HG02981 (cell line): Measurements from ENCODE around the gene SLC22A15.
"Not testable (repeated sequence)": the region's sequence is repeated elsewhere in the genome, so short reads cannot be mapped to it uniquely, and the experiment has no call there.

Experiments
- ATAC-seq: cut with Tn5 transposase; IDR thresholded peaks from one replicate; pipeline ENCODE4 v1.9.1; 2021; ENCODE audit warnings: mild to moderate bottlenecking, moderate library complexity; ENCODE audit not compliant: unreplicated experiment

SLC22A15 gene

DNA sequence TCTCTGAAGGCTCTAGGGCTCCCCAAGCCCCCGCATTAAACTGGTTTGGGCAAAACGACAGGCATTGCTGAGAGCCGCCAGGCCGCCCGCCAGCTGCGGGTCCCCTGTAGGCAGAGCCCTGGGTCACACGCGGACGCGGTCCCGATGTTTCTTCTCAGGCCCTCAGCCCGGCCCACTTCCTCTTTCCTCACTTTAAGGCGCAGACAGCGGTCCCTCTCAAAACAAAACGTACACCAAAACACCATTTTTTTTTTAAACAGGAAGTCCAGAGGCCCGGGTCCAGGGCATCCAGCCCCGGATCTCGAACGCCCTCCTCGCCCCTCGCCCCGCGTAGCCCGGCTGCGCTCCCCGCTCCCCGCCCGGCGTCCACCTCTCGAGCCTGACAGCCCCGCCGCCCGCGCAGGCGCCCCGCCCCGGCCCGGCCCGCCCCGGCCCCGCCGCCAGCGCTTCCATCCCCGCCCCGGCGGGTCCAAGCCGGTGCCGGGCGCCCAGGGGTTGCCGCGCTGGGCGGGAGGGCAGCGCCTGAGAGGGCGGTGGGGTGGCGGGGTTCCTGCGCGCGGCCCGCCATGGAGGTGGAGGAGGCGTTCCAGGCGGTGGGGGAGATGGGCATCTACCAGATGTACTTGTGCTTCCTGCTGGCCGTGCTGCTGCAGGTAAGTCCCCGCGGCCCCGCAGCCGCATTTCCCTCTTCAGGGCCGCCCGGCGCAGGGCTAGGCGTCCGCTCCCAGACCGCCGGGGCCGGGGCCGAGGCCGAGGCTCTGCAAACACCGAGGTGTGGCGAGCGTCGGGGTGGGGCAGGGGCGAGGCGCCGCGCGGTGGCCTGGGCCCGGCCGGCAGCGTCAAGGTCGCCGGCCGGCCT lies at the start of gene SLC22A15:
Gene SLC22A15, plus strand, starts transcription at position 452 of the 859 bp plus-strand sequence. Its CDS starts 115 bp downstream, at position 567.
- peak; percentile 87 for ATAC-seq

DNA sequence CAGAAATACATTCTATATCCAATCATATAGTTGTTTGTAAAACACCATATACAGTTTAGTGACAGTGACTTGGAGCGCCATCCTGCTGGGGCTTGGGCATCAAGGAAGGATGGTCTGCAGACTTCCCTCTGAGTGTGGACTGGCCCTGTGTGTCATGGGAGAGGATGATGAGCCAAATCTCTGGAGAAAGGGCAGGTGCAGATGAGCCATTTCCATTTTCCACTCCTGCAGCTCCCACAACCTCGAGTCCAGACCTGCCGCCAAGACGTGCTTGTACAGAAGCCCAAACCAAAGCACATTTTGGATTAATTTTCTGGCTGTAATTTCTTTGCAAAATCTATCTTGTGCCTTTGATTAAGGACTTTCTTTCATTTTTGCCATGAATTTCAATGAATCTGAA lies 48.3 kb upstream of the SLC22A15 start:
- ATAC-seq: no peak

DNA sequence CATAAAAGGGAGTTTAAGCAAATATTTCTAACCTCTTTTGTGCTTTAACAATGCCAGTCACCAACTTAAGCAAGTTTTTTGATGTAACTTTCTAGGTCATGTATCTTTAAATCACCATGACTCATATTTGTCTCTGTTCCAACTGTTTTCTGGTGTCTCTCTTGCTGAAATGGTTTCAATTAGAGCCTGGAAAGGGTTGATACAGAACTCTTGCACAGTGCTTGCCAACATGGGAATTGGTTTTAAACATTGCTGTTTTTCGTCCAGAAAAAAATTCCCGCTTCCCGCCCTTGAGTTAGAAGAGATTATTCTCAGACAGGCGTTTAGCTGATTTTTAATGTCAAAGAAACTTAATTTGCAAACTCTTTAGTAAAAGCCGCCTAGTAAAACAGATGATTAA lies 46.4 kb upstream of the SLC22A15 start:
- no peak for ATAC-seq

DNA sequence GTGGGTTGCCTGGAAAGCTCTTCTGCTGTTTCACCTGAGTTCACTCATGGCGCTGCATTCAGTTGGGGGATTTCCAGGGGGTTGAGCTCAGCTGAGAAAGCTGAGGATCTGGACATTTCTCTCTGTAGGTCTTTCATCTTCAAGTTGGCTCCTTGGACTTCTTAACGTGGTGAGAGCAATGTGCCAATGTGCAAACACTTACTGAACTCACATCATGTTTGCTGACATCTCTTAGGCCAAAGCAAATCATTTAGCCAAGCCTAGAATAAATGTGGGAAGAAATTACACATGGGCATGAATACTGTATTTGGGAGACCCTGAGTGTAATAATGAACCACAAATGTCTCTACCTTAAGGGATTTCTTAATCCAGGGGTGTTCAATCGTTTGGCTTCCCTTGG lies 42.7 kb upstream of the SLC22A15 start:
- ATAC-seq: no peak

DNA sequence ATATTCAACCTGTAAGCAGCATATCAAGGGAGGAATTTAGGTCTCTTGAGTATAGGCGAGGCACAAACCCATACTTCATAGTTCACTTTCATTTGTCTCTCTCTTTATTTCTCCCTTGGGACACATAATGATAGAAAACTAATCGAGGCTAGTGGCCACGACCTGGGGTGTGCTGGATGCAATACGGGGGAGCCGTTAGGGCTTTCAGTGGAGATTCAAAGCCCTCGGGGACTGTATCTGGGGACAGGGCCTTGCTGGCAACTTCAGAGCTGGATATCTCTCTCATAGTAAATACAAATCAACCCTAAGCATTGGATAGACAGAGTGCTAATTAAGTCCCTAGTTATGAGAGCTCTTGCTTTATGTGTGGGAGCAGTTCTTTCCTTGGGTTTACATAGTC lies 36.9 kb upstream of the SLC22A15 start:
- no peak for ATAC-seq

DNA sequence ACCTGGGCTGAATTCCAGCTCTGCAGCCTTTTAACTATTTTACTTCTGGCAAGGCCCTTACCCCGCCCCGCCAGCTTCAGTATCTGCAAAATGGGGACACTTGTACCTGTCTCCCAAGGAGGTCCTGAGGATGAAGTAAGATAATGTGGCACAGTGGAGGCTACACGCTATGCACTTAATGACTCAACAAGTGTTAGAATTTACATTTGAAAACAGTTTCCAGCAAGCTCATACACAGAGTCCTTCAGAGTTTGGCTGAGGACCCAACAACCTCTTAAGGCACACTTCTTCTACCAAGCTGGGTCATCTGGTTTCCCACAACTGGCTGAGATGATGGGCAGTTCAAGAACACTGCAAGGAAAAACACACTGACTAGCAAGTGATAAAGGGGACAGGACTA lies 30.2 kb upstream of the SLC22A15 start:
- no peak for ATAC-seq

DNA sequence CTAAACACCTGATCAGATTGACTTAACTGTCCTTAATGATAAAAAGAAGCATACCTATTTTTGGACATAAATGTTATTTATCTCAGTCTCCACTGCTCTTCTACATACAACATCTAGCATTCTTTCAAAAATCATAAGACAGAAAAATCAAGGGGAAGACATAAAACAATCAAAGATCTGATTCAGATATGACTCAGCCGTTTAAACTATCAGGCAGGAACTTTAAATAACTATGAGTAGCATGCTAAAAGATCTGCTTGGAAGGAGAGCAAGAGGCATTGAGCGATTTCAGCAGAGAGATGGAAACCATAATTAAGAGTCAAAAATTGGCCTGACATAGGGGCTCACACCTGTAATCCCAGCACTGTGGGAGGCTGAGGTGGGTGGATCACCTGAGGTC lies 27.2 kb upstream of the SLC22A15 start:
- ATAC-seq: no peak

DNA sequence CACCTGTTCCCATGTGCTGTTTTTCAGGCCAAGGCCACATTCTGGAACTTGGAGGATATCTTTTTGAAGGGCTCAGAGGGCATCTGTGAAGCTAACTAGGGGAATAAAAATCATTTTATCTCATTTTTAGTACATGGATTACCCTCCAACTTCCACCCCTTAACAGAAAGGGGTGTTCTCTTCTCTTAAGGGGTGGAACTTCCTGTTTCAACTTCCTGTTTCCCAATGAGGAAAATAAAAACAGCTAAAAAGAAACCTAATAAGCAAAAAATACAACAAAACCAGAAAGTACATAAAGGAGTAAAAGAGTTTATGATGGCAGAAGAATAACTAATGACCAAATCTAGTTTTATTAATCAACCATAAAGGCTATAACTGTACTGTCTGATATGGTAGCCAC lies 24.8 kb upstream of the SLC22A15 start:
- ATAC-seq: no peak

DNA sequence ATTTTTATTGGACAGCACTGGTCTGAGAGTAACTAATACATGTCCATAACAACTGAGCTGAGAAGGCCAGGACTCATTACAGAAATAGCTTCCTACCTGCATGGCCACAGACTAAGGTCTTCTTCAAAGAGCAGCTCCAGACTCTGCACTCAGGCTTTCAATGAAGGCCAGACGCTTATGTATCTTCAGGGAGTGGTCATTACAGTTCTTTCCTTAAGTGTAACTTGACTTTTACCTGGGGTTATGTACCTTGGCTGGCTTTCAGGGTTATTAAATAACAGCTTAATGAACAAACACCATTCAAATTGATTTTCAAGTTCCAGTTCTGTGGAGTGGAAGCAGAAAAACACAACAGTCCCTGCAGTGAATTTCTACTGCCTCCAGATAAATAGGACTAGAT lies 23.8 kb upstream of the SLC22A15 start:
- no peak for ATAC-seq

DNA sequence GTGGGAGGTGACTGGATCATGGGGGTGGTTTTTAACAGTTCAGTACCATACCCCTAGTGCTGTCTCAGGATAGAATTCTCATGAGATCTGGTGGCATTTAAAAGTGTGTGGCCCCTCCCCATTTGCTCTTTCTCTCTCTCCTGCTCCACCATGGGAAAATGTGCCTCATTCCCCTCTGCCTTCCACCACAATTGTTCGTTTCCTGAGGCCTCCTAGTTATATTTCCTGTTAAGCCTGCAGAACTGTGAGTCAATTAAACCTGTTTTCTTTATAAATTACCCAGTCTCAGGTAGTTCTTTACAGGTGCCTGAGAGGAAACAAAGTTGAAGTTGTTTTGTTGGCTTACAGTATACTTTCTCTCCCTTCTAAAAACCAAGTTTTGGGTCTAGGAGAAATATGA lies 23.1 kb upstream of the SLC22A15 start:
- ATAC-seq: no peak

DNA sequence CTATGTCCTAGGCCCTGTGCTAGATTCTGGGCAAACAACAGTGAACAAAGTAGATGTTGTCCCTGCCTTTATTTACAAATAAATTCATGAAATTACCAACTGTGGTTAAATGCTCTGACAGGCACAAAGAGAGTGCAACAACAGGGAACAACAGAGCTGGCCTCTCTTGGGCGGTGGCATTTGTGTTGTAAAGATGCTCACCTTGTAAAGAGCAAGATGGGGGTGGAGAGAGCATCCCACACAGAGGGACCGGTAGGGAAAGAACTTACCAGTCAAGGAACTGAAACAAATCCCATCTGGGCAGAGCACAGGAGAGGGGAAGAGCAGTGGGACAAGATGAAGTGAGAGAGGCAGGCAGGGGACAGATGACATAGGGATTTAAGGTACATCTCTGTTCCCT lies 21.6 kb upstream of the SLC22A15 start:
- ATAC-seq: no peak

DNA sequence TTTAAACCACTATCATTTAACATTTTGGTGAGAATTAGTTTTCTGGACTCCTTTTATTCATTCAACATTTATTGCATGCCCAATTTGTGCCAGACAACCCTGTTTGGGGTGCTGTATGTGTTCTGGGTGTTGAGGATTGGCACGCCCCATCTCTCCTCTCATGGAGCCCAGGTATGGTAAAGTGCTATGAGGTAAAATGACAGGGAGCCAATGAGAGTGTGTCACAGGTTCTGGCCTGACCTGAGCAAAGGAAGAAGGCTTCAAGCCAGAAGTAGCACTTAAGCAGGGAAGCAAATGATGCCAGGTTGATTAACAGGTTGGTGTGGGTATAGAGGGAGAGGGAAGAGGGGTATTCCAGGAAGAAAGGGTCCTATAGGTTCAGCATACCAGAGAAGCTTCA lies 21.1 kb upstream of the SLC22A15 start:
- no peak for ATAC-seq

DNA sequence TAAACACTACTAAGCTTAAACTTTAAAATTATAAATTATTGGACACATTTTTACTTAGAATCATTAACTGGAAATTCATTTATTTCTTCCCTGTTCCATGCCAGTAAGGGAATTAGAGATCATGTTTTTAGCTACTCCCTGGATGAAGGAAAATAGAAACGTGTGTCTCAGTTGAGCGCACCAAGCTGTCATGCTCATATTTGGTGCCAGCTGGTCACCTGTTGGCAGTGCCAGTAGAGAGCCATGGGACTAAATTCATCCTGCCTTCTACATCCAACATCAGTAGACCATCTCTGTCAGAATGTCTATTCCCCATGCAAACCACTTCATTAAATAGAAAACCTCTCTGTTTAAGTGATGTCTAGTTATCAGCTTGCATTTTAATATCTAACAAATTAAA lies 17.4 kb upstream of the SLC22A15 start:
- ATAC-seq: no peak

DNA sequence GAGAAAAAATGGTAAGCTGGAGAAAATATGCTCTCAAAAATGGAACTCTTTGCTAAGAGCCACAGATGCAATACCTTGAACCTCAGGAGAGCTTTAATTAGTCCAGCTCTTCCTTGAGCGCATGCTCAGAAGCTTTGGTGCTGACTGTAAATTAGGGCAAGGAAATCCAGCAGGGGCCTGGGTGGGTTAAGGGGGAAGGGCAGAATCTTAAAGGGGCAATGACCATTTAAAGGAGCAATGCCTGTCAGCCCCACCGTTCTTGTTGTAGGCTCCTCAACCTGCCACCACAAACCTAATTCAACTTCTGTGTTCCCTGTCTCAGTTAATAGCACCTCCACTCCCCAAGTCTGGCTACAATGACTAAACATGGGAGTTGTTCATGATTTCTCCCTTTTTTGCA lies 6.8 kb upstream of the SLC22A15 start:
- no peak for ATAC-seq

DNA sequence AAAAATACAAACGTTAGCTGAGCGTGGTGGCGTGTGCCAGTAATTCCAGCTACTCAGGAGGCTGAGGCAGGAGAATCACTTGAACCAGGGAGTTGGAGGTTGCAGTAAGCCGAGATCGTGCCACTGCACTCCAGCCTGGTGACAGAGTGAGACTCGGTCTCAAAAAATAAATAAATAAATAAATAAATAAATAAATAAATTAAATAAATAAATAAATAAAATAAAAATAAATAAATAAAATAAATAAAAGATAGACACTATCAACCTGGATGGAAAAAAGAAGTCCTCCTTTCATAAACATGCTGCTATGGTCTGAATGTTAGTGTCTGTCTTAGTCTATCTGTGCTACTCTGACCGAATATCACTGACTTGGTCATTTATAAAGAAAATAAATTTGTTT lies 4.5 kb upstream of the SLC22A15 start:
- ATAC-seq: not testable (repeated sequence)

DNA sequence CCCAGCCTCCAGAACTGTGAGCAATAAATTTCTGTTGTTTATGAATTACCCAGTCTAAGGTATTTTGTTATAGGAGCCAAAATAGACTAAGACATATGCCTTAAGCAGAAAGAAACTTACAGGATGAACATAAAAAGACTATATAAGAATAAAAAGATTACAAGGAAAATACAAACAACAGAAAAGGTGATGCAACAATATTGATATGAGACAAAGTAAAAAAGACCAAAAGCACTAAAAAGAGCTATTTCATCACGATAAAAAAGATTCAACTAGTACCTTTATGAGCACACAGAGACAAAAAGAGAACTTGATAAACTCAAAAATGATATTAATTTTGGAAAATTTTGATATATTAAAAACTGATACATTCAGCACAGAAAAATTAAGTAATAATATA lies 3.2 kb upstream of the SLC22A15 start:
- ATAC-seq: no peak

DNA sequence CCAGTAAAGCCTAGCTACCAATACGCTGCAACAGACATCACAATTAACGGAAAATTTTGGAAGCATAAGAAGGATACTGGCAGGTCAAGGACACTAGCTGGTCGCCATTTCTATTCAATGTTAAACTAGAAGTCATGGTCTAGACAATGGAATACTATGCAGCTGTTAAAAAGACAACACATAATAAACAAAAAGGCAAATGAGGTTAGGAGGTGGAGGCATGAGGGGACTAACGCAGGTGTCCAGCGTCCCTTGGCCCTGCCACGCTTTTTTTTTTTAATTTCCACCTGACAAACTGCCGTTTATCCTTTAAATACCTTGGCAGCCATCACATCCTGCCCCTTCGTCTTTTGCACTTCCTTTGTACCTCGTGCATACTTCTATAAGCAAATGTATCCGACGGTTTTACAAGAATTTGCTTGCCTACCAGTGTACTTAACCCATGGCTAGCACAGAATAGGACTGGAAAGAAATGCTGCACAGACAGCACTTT lies 698 bp upstream of the SLC22A15 start:
- no peak for ATAC-seq

DNA sequence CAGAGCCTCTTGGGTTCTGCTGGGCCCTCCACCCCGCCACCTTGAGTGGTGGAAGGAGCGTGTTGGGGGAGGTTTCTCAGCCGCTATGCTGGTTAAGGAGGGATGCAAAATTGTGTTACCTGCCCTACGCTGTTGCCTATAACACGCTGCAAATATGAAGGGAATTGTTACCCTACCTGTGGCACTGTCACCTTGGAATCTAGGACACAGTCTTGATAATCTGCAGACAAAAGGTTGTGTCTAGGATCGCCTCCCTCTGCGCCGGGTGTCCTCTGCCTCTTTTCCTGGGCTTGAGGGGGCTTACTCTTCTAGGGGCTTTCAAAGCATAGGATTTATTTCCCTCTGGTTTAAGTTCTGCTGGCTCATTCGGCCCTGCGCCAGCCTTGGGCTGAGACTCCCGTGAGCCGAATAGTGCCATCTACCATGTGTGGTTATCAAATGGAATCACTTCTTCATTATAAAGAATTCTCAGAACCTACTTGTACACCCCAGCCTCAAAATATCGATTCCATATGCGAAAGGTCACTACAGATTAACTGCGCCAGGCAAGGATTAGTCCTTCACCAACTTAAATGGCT lies 697 bp downstream of the SLC22A15 start:
- ATAC-seq: no peak

DNA sequence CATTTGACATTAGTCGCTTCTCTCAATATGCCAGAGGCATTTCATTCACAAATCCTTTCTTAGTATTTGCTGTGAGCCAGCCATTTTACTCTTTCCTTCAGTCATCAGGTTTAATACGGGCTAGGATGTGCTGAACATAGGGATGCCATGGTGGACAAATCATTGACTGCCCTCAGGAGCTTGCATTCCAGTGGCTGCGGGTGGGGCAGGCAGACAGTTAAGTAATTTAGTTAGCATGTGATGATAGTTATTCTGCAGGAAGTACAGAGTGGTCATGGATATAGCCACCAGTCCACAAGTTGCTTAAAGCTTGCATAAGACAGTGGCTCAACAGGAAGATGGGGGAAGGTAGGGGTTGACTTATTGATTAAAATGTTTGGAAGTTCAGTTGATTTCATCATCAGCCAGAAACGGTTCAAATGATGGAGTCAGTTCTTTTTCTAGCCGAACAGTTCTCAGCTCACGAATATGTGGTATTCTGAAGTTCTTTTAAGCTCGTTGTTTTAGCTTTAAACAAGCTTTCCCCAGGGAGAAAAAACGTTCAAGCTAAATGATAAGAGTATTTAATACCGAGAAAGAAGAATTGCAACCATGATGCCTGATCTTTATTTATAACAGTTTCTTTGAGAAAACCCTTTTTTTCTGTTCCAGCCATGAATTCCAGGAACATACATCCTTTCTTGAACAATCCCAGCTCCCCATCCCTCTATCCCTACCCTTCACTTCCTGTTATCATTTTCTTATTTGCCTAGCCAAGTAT lies 1.4 kb downstream of the SLC22A15 start:
- no peak for ATAC-seq

DNA sequence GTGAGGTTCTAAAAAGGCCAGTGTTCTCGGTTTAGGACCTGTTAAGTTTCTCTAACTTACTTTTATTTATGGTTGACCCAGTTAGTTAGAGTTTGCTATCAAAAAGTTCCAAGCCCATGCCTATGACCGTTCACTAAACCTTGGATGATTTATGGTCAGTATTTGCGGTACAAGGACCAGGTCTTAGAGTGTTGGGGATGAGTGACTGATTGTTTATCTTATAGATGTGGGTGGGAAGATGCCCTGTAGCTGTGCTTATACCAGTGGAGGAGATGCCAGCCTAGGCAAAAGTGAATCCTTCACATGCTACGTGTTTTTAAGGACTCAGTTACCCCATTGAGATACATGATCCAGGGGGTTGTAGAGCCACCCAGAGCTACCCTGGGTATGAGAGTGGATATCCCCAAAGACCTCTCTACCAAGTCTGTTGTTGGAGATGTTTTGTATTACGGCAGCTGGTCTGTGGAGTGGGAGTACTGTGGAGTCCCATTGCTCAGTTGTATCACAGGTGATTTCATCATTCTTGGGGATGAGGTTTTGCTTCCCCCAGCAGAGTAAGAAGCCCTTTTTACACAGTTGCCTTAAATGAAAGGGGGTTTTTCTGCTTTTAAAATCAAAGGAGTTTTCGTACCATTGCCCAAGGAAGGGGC lies 2.1 kb downstream of the SLC22A15 start:
- no peak for ATAC-seq

DNA sequence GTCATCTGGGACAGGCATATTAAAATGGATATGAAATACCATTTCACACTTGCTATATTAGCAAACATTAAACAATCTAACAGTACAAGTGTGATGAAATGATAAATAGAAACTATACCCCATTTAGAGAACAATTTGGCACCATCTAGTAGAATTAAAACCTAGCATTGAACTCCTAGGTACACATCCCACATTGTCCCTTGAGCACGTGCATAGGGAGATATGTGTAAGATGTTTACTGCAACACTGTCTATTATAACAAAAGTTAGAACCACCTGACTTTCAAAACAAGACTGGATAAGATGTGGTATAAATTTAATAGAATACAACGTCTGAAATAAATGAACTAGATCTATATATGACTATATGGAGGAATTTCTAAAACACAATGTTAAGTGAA lies 3.8 kb downstream of the SLC22A15 start:
- ATAC-seq: no peak
